ENCODE measurements around the gene C2orf42.
"Not testable (repeated sequence)": the region's sequence is repeated elsewhere in the genome, so short reads cannot be mapped to it uniquely, and the experiment has no call there.

The C2orf42 gene

DNA sequence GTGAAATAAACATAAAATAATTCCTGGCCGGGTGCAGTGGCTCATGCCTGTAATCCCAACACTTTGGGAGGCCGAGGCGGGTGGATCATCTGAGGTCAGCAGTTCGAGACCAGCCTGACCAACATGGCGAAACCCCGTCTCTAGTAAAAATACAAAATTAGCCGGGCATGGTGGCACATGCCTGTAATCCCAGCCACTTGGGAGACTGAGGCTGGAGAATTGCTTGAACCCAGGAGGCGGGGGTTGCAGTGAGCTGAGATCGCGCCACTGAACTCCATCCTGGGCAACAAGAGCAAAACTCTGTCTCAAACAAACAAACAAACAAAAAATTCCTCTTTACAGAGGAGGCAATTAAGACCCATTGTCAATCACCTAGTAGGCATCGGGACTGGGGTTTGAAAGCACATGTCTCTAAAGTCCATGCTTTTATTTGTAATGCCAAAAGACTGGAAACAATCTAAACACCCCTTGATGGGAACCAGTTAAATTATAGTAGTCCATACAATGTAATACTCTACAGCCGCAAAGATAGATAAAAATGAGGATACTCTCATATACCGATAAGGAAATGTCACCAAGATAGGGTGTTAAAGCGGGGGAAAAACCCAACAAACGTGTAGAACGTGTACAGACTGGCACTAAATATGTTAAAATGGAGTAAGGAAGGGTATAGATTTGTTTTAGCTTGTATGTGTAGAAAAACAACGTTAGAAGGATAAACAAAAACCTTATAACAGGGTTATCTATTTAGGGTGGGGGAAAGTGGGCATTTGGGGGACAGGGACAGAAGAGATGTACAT is 59.3 kb downstream of the C2orf42 start:
- not testable (repeated sequence) for DNase-seq

DNA sequence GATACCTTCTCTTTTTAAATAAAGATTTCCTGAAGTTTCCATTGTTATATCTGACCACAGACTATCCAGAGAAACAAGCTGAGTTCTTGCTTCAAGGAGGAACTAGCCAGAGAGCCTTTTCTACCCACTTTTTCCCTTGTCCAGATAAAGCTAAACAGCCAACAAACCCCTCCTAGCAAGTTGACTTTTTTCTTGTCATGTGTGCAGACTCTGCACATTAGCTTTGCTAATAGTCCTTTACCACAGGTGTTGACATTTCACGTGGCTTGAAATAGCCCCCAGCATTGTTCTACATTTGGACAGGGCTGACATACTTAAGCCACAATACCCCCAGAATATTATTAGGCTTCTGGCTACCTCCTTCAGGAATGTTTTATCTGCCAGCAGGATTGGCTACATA is 62.8 kb downstream of the C2orf42 start:
- DNase-seq = no peak

DNA sequence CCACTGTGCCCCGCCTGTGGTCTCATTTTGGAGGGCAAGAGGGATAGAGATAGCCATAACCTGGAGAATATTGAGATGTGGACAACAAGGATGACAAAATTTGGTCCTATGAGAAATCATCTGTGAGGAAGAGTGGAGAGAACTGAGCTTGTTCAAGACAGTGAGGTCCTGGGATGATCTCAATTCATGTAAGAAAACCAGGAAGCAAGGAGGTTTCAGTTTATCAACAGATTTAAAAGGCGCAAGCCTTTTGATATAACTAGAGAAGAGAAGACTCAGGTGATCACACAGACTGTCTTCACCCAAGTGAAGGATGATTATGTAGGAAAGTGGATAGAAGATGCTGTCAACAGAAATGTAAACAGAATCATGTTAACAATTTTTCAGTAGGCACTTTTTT is 64.4 kb downstream of the C2orf42 start:
- no peak for DNase-seq

DNA sequence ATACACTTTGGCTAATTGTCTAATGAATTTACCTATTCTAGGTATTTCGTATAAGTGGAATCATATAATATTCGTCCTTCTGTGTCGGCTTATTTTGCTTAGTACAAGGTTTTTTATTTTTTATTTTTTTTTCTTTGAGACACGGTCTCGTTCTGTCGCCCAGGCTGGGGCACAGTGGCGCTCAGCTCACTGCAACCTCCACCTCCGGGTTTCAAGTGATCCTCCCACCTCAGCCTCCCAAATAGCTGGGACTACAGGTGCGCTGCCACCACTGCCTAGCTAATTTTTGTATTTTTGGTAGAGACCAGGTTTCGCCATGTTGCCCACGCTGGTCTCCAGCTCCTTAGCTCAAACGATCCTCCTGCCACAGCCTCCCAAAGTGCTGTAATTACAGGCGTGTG is 65.3 kb downstream of the C2orf42 start:
- no peak for DNase-seq

DNA sequence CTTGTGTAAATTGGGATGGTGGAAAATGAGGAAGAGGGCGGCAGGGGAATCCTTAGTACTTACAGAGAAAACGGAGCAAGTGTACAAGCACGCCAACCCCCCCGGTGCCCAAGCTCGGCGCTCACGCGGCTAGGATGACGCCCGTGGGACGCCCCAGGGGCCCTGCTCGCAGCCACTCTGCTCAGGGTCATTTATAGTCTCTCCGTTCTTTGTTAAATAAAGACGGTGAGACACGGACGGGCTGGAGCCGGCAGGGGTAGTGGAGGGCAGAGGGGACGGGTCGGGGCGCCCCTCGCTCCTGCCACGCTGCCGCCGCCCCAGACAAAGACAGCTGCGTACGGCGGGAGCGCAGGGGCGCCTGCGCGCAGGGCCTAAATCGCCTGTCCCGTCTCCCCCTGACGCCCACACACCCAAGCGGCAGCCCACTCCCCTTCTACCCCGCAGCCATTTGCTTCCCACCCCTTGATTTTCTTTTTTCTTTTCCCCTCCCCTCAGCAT is 65.8 kb downstream of the C2orf42 start:
- DNase-seq = peak; percentile 55

DNA sequence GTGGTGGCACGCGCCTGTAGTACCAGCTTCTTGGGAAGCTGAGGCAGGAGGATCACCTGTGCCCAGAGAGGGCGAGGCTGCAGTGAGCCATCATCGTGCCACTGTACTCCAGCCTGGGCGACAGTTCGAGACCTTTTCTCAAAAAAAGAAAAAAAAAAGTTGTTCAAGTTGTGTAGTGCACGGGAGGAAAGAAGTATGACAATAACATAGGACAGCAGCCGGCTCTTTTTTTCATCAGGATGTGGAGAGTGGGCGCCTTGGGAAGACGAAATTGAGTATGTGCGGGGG is 67.0 kb downstream of the C2orf42 start:
- no peak for DNase-seq

DNA sequence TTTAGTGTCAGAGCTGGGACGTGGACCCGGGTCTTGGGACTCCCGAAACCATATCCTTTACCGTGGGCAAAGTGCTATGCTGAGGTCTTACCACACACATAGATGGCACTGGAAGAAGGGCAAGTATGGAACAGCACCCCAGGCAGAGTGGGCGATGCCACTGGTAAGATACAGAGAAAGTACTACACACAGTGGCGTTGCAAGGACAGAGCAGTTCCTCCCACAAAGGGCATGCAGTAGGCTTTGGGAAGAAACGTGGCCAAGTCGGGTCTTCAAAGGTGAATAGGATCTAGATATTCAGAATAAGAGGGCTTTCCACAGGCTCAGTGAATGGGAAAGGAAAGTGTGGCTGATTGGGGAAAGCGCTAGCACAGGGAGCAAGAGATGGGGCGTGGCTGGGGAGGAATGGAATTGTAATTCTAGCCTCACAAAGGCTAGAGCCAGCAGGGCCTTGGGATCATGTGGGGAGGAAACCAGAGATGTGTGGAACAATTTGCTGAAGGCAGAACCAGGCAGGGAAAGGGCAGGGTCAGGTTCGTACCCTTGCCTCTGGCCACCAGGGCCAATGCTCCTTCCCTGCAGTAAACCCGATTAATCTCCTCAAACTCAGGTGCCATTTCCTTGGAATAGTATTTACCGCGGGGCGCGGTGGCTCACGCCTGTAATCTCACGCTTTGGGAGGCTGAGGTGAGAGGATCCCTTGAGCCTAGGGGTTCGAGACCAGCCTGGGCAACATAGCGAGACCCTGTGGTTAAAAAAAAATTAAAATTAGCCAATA is 67.6 kb downstream of the C2orf42 start:
- DNase-seq = no peak

DNA sequence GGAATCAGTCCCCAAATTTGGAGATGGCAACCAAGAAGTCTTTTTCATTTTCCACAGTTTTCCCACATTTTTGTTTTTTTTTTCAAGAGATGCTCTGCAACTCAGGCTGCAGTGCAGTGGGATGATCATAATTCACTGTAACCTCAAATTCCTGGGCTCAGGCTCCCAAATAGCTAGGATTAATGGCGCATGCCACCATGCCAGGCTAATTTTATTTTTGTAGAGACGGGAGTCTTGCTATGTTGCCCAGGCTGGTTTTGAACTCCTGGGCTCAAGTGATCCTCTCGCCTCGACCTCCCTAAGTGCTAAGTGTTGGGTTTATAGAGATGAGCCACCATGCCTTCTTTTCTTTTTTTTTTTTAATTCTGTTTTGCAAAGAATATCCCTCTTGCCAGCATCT is 68.3 kb downstream of the C2orf42 start:
- DNase-seq = no peak

DNA sequence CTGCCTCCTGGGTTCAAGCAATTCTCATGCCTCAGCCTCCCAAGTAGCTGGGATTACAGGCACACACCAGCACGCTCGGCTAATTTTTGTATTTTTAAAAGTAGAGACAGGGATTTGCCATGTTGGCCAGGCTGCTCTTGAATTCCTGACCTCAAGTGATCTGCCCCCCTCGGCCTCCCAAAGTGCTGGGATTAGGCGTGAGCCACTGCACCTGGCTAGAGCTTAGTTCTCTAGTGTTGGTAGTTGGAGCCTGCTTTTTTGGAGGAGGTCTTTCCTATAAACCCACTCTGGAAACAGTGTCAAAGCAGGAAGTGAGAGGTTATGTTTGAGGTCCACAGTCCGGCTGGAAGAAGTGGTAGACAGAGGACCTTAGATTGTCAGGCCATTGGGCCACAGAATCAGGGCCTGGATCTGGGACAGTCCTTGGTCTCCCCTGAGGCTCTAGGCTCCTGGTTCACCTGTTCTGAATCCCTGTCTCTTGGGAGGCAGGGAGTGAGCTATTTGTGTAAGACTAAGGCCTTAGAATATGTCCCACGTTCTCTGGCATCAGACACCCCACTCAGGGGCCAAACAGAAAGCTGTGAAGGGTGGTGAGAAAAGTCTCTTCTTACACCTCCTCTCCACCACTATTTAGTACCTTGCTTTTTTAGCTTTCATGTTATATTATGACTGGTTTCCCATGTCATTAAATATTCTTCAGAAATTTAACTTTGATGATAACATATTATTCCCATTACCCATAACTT is 69.0 kb downstream of the C2orf42 start:
- no peak for DNase-seq

DNA sequence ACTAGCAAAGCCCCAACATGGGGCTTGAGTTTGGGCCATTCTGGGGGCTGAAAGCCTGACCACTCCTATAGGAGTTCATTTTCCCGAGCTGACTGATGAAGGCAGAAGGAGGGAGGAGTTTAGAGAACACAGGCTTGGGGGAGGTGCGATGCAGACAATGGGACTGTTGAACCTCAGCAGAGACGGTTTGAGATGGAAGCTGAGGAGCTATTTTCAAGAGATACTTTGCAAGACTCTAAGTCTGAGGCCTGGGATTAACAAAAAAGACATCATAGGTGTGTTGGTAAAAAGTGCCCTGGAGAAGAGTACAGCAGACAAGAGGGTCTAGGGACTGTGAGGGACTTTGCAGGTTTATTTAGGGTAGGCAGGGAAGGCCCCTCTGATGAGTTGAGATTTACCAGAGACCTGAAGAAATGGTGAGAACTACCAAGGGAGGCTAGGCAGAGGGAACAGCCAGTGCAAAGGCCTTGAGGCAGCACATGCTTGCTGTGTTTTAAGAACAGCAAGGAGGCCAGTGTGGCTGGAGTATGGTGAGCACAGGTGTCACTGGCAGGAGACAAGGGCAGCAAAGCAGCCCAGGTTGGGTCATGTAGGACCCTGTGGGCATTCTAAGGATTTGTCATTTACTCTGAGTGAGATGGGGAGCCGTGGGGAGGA is 71.9 kb downstream of the C2orf42 start:
- DNase-seq = no peak

DNA sequence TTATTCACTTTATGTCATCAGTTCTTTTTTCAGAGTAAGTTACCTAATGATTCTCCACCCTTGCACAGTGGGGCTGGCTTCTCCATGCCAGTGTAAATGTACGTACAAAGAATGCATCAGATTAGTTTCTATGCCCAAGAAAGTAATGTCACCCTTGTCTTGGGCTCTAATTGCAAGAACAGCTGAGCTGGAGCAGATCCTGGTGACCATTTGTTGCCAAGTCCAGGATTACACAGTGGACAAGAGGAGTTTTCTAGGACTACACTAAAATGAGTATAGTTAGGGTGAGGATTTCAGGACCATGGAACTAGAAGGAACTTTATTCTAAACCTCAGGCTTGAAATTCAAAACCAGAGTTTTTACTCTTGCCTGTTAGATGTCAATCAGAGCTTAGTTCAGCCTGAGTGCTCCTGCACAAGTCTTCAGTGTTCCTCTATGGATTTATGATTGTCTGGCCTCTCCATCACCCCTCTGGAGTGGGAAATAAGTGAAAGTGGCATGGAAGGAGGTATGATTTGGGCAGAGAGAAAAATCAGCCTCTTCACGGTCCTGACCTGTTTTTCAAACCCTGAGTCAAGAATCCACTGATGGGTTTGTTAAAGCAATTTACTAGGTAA is 73.8 kb downstream of the C2orf42 start:
- no peak for DNase-seq

DNA sequence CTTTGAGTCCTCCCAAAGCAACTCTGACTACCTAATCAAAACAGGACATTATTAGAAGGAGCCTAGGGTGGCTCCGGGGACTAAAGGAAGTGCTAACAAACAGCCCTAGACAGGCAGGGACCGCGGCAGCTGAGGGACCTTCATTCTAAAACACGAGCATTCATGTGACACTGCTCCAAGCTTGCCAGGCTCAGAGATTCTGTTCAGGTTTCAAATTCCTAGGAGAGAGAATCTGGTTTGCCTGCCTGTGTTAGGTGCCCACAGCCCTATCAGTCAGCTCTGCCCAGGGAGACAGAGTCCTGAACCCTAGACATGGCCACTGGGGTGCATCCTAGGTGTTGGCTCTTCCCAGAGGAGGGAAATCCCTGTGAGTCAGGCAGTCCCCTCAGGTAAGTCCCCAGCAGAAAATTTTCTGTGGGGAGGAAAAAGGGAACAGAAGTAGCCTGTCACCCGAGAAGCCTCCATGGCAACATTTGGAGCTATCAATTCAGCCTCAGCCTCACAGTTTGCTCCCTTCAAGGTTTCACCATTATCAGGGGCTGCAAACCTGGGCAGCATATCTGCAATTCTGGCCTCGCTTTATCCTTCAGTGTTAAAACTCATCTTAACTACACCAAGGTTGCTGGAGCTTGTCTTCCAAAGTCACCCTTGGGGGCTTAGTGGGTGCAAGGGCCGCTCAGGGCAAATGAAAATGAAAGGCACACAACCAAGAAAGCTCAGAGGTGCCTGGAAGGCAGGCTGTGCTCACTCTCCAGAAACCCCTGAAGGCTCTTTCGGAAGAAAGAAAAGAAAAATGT is 75.0 kb downstream of the C2orf42 start:
- DNase-seq = no peak

DNA sequence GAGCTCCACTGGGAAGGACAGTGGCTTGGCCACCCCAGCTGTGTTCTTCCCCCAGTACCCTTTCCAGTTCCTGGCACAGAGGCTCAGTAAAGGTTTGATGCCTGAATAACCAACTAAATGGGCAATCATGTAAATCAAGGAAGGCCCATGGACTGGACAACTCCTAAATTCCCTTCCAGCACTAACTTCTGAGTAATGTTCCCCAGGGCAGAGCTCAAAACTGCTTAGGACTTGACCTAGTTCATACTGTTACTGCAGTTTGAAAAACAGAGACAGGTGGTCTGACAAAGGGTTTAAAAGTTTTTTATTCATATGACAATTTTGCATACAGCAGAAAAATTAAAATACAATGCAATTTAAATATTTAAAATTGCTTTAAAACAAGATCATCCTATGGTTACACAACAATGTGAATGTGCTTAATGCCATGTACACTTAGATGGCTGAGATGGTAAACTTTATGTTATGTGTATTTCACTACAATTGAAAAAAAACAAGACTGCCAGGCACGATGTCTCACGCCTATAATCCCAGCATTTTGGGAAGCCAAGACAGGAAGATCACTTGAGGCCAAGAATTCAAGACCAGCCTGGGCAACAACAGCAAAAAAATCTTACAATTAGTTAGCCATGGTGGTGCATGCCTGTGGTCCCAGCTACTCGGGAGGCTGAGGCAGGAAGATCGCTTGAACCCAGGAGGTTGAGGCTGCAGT is 77.3 kb downstream of the C2orf42 start:
- no peak for DNase-seq

DNA sequence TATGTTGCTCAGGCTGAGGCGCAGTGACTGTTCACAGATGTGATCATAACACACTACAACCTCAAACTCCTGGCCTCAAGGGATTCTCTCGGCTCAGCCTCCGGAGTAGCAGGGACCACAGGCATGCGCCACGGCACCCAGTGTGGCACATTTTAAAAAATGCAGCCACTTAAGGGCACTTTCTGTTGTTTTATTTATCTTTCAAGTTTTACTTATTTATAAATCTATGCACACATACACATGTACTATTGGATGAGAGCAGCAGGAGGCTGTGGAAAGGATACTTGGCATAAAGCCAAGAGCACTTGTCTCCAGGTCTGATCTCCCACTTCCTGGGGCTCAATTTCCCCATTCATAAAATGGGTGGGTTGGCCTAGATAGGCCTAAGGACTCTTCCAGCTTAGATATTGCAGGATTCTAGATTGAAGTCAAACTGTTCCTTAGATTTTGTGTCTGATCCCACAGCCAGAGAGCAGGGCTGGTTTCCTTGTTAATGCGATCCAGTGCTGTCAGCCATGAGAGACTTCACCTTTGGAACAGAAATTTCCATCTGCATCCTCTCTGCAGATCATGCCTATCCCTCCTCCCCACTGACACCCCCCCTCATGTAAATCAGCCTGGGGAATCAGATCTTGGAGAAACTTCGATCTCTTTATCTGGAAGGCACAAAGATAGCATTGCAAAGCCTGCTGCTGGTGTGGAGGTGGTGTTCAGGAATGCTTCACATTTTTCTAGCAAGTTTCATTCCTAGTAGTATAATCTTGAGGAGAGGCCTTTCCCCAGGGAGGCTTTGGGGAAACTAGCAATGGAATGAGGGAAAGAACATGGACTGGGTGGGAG is 78.8 kb downstream of the C2orf42 start:
- no peak for DNase-seq

DNA sequence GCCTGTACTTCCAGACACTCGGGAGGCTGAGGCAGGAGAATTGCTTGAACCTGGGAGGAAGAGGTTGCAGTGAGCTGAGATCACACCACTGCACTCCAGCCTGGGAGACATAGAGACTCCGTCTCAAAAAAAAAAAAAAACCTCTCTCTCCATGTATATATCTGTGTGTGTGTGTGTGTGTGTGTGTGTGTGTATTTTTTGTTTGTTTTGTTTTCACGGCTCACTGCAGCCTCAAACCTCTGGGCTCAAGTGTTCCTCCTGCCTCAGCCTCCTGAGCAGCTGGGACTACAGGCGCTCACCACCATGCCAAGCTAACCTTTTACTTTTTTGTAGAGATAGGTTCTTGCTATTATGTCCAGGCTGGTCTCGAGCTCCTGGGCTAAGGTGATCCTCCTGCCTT is 80.4 kb downstream of the C2orf42 start:
- not testable (repeated sequence) for DNase-seq

DNA sequence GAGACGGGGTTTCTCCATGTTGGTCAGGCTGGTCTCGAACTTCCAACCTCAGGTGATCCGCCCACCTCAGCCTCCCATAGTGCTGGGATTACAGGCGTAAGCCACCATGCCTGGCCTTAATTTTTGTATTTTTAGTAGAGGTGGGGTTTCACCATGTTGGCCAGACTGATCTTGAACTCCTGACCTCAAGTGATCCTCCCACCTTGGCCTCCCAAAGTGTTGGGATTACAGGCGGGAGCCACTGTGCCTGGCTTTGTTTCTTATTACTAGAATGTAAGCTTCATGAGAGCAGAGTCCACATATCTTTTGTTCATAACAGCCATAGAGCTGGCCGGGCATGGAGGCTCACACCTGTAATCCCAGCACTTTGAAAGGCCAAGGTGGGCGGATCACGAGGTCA is 84.7 kb downstream of the C2orf42 start:
- DNase-seq = not testable (repeated sequence)

DNA sequence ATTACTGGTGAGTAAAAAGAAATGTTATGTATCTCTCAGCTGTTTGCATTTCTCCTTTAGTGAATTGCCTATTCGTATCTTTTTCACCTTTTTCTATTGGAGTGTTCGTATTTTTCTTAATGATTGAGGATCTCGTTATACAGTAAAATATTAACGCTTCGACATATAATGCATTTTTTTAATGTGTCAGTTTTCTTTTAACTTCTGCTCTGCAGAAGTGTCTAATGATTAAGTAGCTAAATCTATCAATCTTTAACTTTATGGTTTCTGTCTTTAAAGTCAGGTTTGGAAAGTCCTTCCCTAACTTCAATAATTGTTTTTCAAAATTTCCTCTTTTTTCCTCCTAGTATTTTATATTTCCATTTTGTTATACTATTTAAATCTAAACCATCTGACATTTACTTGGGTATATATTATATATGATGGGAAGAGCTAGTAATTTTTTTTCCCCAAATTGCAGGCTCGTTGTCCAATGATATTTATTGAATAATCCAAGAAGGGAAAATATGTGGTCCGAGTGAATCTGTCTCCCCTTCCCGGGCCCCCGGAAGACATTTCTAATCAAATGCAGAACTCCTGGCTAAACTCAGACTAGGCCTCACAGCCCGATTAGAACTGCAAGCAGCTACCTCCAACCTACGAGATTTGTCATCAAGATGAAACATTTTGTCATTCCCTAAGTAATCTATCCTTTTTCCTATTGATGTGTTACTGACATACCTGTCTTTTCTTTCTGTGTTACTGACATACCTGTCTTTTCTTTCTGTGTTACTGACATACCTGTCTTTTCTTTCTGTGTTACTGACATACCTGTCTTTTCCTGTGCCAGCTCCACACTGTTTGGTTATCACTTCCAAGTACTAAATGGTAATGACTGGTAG is 86.3 kb downstream of the C2orf42 start:
- no peak for DNase-seq

DNA sequence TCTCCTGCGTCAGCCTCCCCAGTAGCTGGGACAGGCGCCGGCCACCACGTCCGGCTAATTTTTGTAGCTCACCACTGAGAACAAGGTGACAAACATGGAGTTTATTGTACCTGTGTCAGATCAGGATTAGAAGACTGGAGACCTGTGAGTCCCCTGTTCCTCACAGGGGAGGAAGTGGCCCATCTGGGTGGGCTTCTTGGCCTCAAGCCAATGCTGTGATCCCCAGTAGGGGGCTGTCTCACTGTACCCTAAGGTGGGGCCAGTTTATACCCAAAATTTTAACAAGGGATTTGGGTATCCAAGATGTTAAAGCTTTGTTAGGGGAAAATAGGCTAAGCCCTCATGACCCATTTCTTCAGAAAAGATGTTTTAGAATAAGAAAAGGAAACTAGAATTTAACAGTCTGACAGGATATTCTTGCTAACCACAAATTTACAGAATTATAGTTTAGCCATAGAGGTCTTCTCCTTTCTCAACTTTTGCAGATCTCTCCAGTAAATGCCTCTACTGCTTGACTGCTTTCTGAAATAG is 87.2 kb downstream of the C2orf42 start:
- no peak for DNase-seq
